Chondrocyte (in vitro differentiated cells): ENCODE results near the gene FAM181A. TPM values are rescaled to one million over a fixed set of nuclear protein-coding genes. Genes with fewer than 3 reads are reported as not detected.
A peak's percentile ranks its signal among the peaks of the same experiment; 100 is the strongest.

Source experiments
- DNase-seq: peaks from one replicate; pipeline ENCODE4 v3.0.0; 2021; ENCODE audit warnings: mixed read lengths, low spot score
- H3K27ac Mint-ChIP-seq: one replicate; pipeline ENCODE4 v1.8.0; 2021; ENCODE audit warnings: mild to moderate bottlenecking, moderate library complexity, mixed read lengths; ENCODE audit not compliant: unreplicated experiment
- H3K27me3 Mint-ChIP-seq: 2 replicates; pipeline ENCODE4 v1.8.0; 2021; ENCODE audit warnings: low read depth, mixed read lengths
- H3K36me3 Mint-ChIP-seq: 2 replicates; pipeline ENCODE4 v1.8.0; 2021; ENCODE audit warnings: low read depth, mixed read lengths
- H3K4me1 Mint-ChIP-seq: 2 replicates; pipeline ENCODE4 v1.8.0; 2021; ENCODE audit warnings: low read depth, mild to moderate bottlenecking, mixed read lengths
- H3K4me3 Mint-ChIP-seq: one replicate; pipeline ENCODE4 v1.8.0; 2021; ENCODE audit warnings: mild to moderate bottlenecking, moderate library complexity, mixed read lengths; ENCODE audit not compliant: unreplicated experiment
- H3K9me3 Mint-ChIP-seq: 2 replicates; pipeline ENCODE4 v1.8.0; 2021; ENCODE audit warnings: low read depth, mixed read lengths
- CTCF ChIP-seq: fragments of 200-600 bp; sonication (generic); IDR thresholded peaks from 2 replicates; pipeline ENCODE4 v1.5.0; 2021; ENCODE audit warnings: antibody characterized with exemption, mild to moderate bottlenecking, moderate library complexity
- long read RNA-seq: library from polyadenylated mRNA; stranded (forward); transcript quantifications from one replicate; pipeline ENCODE4 v2.0.0, GENCODE V29; 2021
- total RNA-seq: library from RNA; stranded (reverse); gene quantifications from 3 replicates; pipeline ENCODE4 v1.2.1, GENCODE V29; 2021

The FAM181A gene
- total RNA-seq, result not detected in 3 replicates
- long read RNA-seq, result 0 reads

- Mint-ChIP-seq H3K36me3 (no peaks in the 10 kb centered on the region), H3K27me3 (peaks cover 38% of the 10 kb centered on the region), H3K27ac (no peak within 1 kb of the TSS), H3K4me3 (no peak within 1 kb of the TSS), H3K4me1 (no peaks in the 10 kb centered on the region), H3K9me3 (no peaks in the 10 kb centered on the region)
- no peak for DNase-seq
- no peak for TF ChIP-seq CTCF
Measured at GRCh38 chr14:93926873-93927799, at the start of gene FAM181A. Gene FAM181A, plus strand, starts transcription at chr14:93927344. Its CDS starts 942 bp downstream, at chr14:93928286.

DNA sequence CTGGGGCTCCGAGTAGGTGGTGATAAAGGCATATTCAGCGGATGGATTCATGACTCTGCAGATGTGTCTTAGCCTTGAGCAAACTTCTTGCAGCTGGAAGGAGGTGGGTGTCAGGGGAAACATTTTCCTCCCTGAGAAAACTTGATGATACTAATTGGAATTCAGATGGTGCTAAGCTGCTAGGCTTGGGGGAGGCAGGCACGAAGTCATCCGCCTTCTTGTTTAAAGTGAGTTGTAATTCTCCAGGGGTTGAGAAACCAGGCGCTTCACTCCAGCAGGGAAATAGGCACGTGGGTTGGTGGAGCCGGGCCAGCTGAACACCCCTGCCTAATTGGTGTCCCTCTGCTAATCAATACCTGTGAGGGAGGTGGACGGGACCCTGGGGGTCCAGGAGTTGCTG, 48.9 kb upstream of the FAM181A start:
- peaks cover 31% of the 10 kb centered on the region for H3K27me3 Mint-ChIP-seq
- TF ChIP-seq CTCF, result no peak
- no peak overlapping the region for H3K27ac Mint-ChIP-seq
- no peak for DNase-seq
- H3K4me3 Mint-ChIP-seq, result no peak overlapping the region
- peaks cover 2% of the 10 kb centered on the region for H3K36me3 Mint-ChIP-seq
- H3K4me1 Mint-ChIP-seq, result peaks cover 15% of the 10 kb centered on the region
- H3K9me3 Mint-ChIP-seq, result peaks cover 7% of the 10 kb centered on the region

DNA sequence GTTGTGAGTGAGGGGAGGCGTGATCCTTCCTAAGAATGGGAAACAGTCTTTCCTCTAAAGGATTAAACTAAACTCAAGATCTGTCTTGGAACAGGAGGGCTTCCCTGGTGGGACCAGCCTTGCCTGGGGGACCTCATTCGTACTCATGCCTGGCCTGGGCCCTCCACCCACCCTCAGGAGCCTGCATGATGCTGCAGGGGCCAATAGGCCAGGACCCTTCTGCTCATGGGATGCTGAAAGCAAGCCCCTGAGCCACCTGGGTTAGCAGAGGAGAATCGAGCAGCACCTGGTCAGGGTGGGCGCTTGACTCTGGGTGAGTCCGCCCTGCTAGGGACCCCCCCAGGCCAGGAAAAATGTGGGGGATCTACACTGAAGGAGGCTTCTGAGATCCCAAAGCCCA, 48.3 kb upstream of the FAM181A start:
- H3K27me3 Mint-ChIP-seq, result peaks cover 26% of the 10 kb centered on the region
- no peak overlapping the region for H3K27ac Mint-ChIP-seq
- no peak for TF ChIP-seq CTCF
- DNase-seq, result no peak
- H3K9me3 Mint-ChIP-seq, result peaks cover 7% of the 10 kb centered on the region
- H3K4me1 Mint-ChIP-seq, result peaks cover 15% of the 10 kb centered on the region
- H3K4me3 Mint-ChIP-seq, result no peak overlapping the region
- H3K36me3 Mint-ChIP-seq, result peaks cover 2% of the 10 kb centered on the region

GRCh38 chr14:93879362-93879983, 47.7 kb upstream of the FAM181A start:
- H3K27ac Mint-ChIP-seq, result peak overlapping the region; percentile 49
- peaks cover 15% of the 10 kb centered on the region for H3K4me1 Mint-ChIP-seq
- no peak for DNase-seq
- H3K4me3 Mint-ChIP-seq, result peak overlapping the region; percentile 26
- peaks cover 2% of the 10 kb centered on the region for H3K36me3 Mint-ChIP-seq
- TF ChIP-seq CTCF, result no peak
- H3K27me3 Mint-ChIP-seq, result peaks cover 20% of the 10 kb centered on the region
- peaks cover 7% of the 10 kb centered on the region for H3K9me3 Mint-ChIP-seq

- Mint-ChIP-seq H3K27me3 (peaks cover 26% of the 10 kb centered on the region), H3K9me3 (peaks cover 7% of the 10 kb centered on the region), H3K27ac (peak overlapping the region; percentile 77), H3K4me3 (peak overlapping the region; percentile 26), H3K36me3 (peaks cover 4% of the 10 kb centered on the region), H3K4me1 (peaks cover 15% of the 10 kb centered on the region)
- no peak for TF ChIP-seq CTCF
- DNase-seq, result no peak
Measured at GRCh38 chr14:93880021-93880820, 46.9 kb upstream of the FAM181A start.
